SH-SY5Y (cell line): Measurements from ENCODE around the gene GALNTL6.

ENCODE experiments used
- GATA2 ChIP-seq: IDR thresholded peaks from 2 replicates; pipeline ENCODE4 v1.6.1; 2011; ENCODE audit warnings: mild to moderate bottlenecking, low read depth, low read length
- GATA3 ChIP-seq: IDR thresholded peaks from 2 replicates; pipeline ENCODE4 v1.6.1; 2011; ENCODE audit warnings: low read depth, mild to moderate bottlenecking, low read length, moderate library complexity

GRCh38 chr4:172898715-172899114 lies 1085.5 kb downstream of the GALNTL6 start:
- TF ChIP-seq GATA2 (no peak), GATA3 (no peak)
